ENCODE data around the gene IDH3A. TPM values are rescaled to one million over a fixed set of nuclear protein-coding genes. Genes with fewer than 3 reads are reported as not detected.

IDH3A gene
- total RNA-seq, 1 experiment from 2014 or later, result 115 TPM

DNA sequence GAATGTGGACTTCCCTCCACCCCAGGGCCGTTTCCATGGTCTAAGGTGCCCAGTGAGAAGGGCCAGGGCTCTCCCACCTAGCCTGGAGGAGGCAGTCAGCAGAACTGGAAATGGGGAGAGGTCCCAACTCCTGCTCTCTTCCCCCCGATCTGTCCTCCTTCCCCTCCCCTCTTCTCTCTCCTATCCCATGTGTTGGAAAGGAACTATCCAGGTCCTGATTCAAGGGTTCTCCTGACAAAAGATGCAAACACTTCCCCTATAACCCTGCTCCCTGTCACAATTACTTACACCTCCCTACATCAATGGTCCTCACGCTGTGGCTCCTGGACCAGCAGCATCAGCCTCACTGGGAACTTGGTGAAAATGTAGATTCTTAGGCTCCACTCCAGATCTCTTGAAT lies 23.9 kb upstream of the IDH3A start:
- Histone ChIP-seq H2AFZ (ENCODE audit: low read depth, low read length, poor library complexity, severe bottlenecking) (no peak overlapping the region), H3K9me2 (ENCODE audit: insufficient read depth) (no peaks in the 10 kb centered on the region), H3K4me2 (ENCODE audit: low read length) (no peak overlapping the region), H3K36me3 (ENCODE audit: control insufficient read depth in 1 of 2, insufficient read depth in 2 of 2, low read length in 2 of 2) (no peaks in the 10 kb centered on the region), H3K27ac (ENCODE audit: low read depth, low read length) (no peak overlapping the region), H4K20me1 (ENCODE audit: insufficient read depth) (no peaks in the 10 kb centered on the region), H3K4me1 (ENCODE audit: control insufficient read depth in 1 of 2, insufficient read depth in 2 of 2, low read length in 2 of 2) (peaks cover 9 to 17% of the 10 kb centered on the region in 2 experiments; a peak in 3 of 4 replicates), H3K79me2 (ENCODE audit: insufficient read depth, low read length) (no peaks in the 10 kb centered on the region), H3K9me3 (ENCODE audit: control insufficient read depth in 1 of 2, insufficient read depth in 1 of 2, low read depth in 1 of 2, low read length in 2 of 2) (no peaks in the 10 kb centered on the region), H3K27me3 (ENCODE audit: insufficient read depth, low read length) (no peaks in the 10 kb centered on the region), H3K9ac (ENCODE audit: low read length) (no peak overlapping the region), H3K4me3 (replicated peaks in 1 of 2; ENCODE audit: low read depth in 1 of 2, low read length in 2 of 2) (no peak overlapping the region)
- BruUV-seq (replicated peaks), result no TSS peak
- ChIA-PET POLR2A (no interaction called here), CTCF (no interaction called here), RAD21 (ENCODE audit: low non-redundant PET in 1 of 2, low total read pairs in 2 of 2, uncharacterized antibody in 2 of 2, unreplicated experiment in 2 of 2) (no interaction called here)
- TF ChIP-seq ZFX (IDR thresholded peaks at IDR 0.05) (no peak), SRF (IDR thresholded peaks at IDR 0.05; ENCODE audit: low read depth) (no peak), CBX3 (IDR thresholded peaks at IDR 0.05; ENCODE audit: low read depth) (no peak), CEBPB (IDR thresholded peaks at IDR 0.05; ENCODE audit: low read depth) (no peak), FOSL1 (IDR thresholded peaks at IDR 0.05; ENCODE audit: low read depth) (no peak), EZH2phosphoT487 (IDR thresholded peaks at IDR 0.05; ENCODE audit: borderline replicate concordance) (no peak), ELF1 (IDR thresholded peaks at IDR 0.05; ENCODE audit: borderline replicate concordance, low read depth) (no peak), JUND (IDR thresholded peaks at IDR 0.05) (no peak), POLR2AphosphoS5 (IDR thresholded peaks at IDR 0.05; ENCODE audit: low read depth, low read length) (no peak), SP1 (IDR thresholded peaks at IDR 0.05; ENCODE audit: low read depth) (no peak), EZH2 (IDR thresholded peaks at IDR 0.05) (no peak), RAD21 (IDR thresholded peaks at IDR 0.05; ENCODE audit: low read depth) (no peak), ZNF274 (IDR thresholded peaks at IDR 0.05; ENCODE audit: low read depth, low read length) (no peak)
- TF ChIP-seq, protein P1, sequence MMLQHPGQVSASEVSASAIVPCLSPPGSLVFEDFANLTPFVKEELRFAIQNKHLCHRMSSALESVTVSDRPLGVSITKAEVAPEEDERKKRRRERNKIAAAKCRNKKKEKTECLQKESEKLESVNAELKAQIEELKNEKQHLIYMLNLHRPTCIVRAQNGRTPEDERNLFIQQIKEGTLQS (IDR thresholded peaks at IDR 0.05), result no peak
- ATAC-seq, result no peak
- intact Hi-C loops (cut with micrococcal nuclease), result no loop called here
- no peak for DNase-seq (ENCODE audit: low read depth, low spot score)

- Histone ChIP-seq H3K27me3 (ENCODE audit: insufficient read depth, low read length) (no peaks in the 10 kb centered on the region), H4K20me1 (ENCODE audit: insufficient read depth) (no peaks in the 10 kb centered on the region), H3K79me2 (ENCODE audit: insufficient read depth, low read length) (no peaks in the 10 kb centered on the region), H3K9me2 (ENCODE audit: insufficient read depth) (no peaks in the 10 kb centered on the region), H3K9me3 (ENCODE audit: control insufficient read depth in 1 of 2, insufficient read depth in 1 of 2, low read depth in 1 of 2, low read length in 2 of 2) (no peaks in the 10 kb centered on the region), H3K27ac (ENCODE audit: low read depth, low read length) (no peak overlapping the region), H2AFZ (ENCODE audit: low read depth, low read length, poor library complexity, severe bottlenecking) (no peak overlapping the region), H3K4me2 (ENCODE audit: low read length) (no peak overlapping the region), H3K4me1 (ENCODE audit: control insufficient read depth in 1 of 2, insufficient read depth in 2 of 2, low read length in 2 of 2) (peaks cover 15 to 35% of the 10 kb centered on the region in 2 experiments; a peak in 3 of 4 replicates), H3K36me3 (ENCODE audit: control insufficient read depth in 1 of 2, insufficient read depth in 2 of 2, low read length in 2 of 2) (no peaks in the 10 kb centered on the region), H3K4me3 (replicated peaks in 1 of 2; ENCODE audit: low read depth in 1 of 2, low read length in 2 of 2) (no peak overlapping the region), H3K9ac (ENCODE audit: low read length) (no peak overlapping the region)
- ATAC-seq (no peak), DNase-seq (ENCODE audit: low read depth, low spot score) (no peak)
- intact Hi-C loops (cut with micrococcal nuclease), result no loop called here
- POLR2A ChIA-PET, result no interaction called here
- BruUV-seq (replicated peaks), result no TSS peak
- RAD21 ChIA-PET (ENCODE audit: low non-redundant PET in 1 of 2, low total read pairs in 2 of 2, uncharacterized antibody in 2 of 2, unreplicated experiment in 2 of 2), result no interaction called here
- CTCF ChIA-PET, result no interaction called here
- TF ChIP-seq SP1 (IDR thresholded peaks at IDR 0.05; ENCODE audit: low read depth), result no peak
- TF ChIP-seq, protein P1 (IDR thresholded peaks at IDR 0.05), result no peak
- TF ChIP-seq, protein P2, sequence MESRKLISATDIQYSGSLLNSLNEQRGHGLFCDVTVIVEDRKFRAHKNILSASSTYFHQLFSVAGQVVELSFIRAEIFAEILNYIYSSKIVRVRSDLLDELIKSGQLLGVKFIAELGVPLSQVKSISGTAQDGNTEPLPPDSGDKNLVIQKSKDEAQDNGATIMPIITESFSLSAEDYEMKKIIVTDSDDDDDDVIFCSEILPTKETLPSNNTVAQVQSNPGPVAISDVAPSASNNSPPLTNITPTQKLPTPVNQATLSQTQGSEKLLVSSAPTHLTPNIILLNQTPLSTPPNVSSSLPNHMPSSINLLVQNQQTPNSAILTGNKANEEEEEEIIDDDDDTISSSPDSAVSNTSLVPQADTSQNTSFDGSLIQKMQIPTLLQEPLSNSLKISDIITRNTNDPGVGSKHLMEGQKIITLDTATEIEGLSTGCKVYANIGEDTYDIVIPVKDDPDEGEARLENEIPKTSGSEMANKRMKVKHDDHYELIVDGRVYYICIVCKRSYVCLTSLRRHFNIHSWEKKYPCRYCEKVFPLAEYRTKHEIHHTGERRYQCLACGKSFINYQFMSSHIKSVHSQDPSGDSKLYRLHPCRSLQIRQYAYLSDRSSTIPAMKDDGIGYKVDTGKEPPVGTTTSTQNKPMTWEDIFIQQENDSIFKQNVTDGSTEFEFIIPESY (IDR thresholded peaks at IDR 0.05; ENCODE audit: extremely low read depth, insufficient replicate concordance, low read length), result no peak
- TF ChIP-seq FOSL1 (IDR thresholded peaks at IDR 0.05; ENCODE audit: low read depth), result no peak
- TF ChIP-seq, protein P3, sequence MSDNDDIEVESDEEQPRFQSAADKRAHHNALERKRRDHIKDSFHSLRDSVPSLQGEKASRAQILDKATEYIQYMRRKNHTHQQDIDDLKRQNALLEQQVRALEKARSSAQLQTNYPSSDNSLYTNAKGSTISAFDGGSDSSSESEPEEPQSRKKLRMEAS (IDR thresholded peaks at IDR 0.05), result no peak
- TF ChIP-seq EZH2phosphoT487 (IDR thresholded peaks at IDR 0.05; ENCODE audit: borderline replicate concordance), result no peak
- TF ChIP-seq, protein P4, sequence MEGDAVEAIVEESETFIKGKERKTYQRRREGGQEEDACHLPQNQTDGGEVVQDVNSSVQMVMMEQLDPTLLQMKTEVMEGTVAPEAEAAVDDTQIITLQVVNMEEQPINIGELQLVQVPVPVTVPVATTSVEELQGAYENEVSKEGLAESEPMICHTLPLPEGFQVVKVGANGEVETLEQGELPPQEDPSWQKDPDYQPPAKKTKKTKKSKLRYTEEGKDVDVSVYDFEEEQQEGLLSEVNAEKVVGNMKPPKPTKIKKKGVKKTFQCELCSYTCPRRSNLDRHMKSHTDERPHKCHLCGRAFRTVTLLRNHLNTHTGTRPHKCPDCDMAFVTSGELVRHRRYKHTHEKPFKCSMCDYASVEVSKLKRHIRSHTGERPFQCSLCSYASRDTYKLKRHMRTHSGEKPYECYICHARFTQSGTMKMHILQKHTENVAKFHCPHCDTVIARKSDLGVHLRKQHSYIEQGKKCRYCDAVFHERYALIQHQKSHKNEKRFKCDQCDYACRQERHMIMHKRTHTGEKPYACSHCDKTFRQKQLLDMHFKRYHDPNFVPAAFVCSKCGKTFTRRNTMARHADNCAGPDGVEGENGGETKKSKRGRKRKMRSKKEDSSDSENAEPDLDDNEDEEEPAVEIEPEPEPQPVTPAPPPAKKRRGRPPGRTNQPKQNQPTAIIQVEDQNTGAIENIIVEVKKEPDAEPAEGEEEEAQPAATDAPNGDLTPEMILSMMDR (IDR thresholded peaks at IDR 0.05 in 2 of 3, conservative IDR thresholded peaks at IDR 0.05 in 1 of 3; ENCODE audit: borderline replicate concordance in 1 of 3, insufficient read depth in 1 of 3, low read depth in 2 of 3, low read length in 2 of 3), result no peak
- no peak for TF ChIP-seq EGR1 (IDR thresholded peaks at IDR 0.05; ENCODE audit: low read depth)
- TF ChIP-seq RAD21 (IDR thresholded peaks at IDR 0.05; ENCODE audit: low read depth), result no peak
- no peak for TF ChIP-seq ZNF274 (IDR thresholded peaks at IDR 0.05; ENCODE audit: low read depth, low read length)
Measured at GRCh38 chr15:78127882-78128281, 21.3 kb upstream of the IDH3A start.
